D341Med (cell line): ENCODE measurements around the gene INTS6.

Source experiments
- DNase-seq: peaks from one replicate; pipeline ENCODE4 v3.0.0; 2012; ENCODE audit warnings: low spot score

INTS6 gene

GRCh38 chr13:51452361-51453206, at the start of gene INTS6:
TSS of gene INTS6 (minus strand) at chr13:51453036. CDS start at chr13:51452525, 511 bp downstream.
- no peak for DNase-seq

- no peak for DNase-seq
Measured at GRCh38 chr13:51502153-51502651, 49.4 kb upstream of the INTS6 start.

- DNase-seq, result no peak
Measured at GRCh38 chr13:51501592-51502152, 48.8 kb upstream of the INTS6 start.

- no peak for DNase-seq
Measured at GRCh38 chr13:51501096-51501495, 48.3 kb upstream of the INTS6 start.

- no peak for DNase-seq
Measured at GRCh38 chr13:51500687-51501086, 47.9 kb upstream of the INTS6 start.

- no peak for DNase-seq
Measured at GRCh38 chr13:51499841-51500240, 47.0 kb upstream of the INTS6 start.

- DNase-seq, result no peak
Measured at GRCh38 chr13:51495316-51495715, 42.5 kb upstream of the INTS6 start.

GRCh38 chr13:51494156-51494555, 41.3 kb upstream of the INTS6 start:
- DNase-seq, result no peak

- DNase-seq, result no peak
Measured at GRCh38 chr13:51488212-51488611, 35.4 kb upstream of the INTS6 start.

- no peak for DNase-seq
Measured at GRCh38 chr13:51481656-51482055, 28.8 kb upstream of the INTS6 start.

GRCh38 chr13:51479199-51479523, 26.3 kb upstream of the INTS6 start:
- no peak for DNase-seq

GRCh38 chr13:51478418-51479198, 25.8 kb upstream of the INTS6 start:
- no peak for DNase-seq

GRCh38 chr13:51477653-51478324, 25.0 kb upstream of the INTS6 start:
- no peak for DNase-seq

- DNase-seq, result no peak
Measured at GRCh38 chr13:51477149-51477548, 24.3 kb upstream of the INTS6 start.

- no peak for DNase-seq
Measured at GRCh38 chr13:51475727-51476501, 23.1 kb upstream of the INTS6 start.

- DNase-seq, result no peak
Measured at GRCh38 chr13:51469790-51470189, 17.0 kb upstream of the INTS6 start.

GRCh38 chr13:51467730-51468129, 14.9 kb upstream of the INTS6 start:
- no peak for DNase-seq

- no peak for DNase-seq
Measured at GRCh38 chr13:51465124-51465523, 12.3 kb upstream of the INTS6 start.

- DNase-seq, result no peak
Measured at GRCh38 chr13:51457086-51457815, 4.4 kb upstream of the INTS6 start.

GRCh38 chr13:51456510-51456909, 3.7 kb upstream of the INTS6 start:
- no peak for DNase-seq

- no peak for DNase-seq
Measured at GRCh38 chr13:51455532-51455931, 2.7 kb upstream of the INTS6 start.
